ENCODE measurements around the gene NCOR1. TPM values are rescaled to one million over a fixed set of nuclear protein-coding genes. Genes with fewer than 3 reads are reported as not detected.

Gene NCOR1
- total RNA-seq, 1 experiment from 2014 or later: 127 TPM

GRCh38 chr17:16091773-16092172, 123.6 kb downstream of the NCOR1 start:
- no peak overlapping the region for H3K4me2 ChIP-seq (ENCODE audit: low read length)
- H3K27me3 ChIP-seq (ENCODE audit: low read length): no peaks in the 10 kb centered on the region
- TF ChIP-seq EZH2 (IDR thresholded peaks at IDR 0.05; ENCODE audit: low read length, unreplicated experiment) (no peak), EZH2phosphoT487 (IDR thresholded peaks at IDR 0.05; ENCODE audit: borderline replicate concordance, low read length) (no peak)
- TF ChIP-seq, protein P1, sequence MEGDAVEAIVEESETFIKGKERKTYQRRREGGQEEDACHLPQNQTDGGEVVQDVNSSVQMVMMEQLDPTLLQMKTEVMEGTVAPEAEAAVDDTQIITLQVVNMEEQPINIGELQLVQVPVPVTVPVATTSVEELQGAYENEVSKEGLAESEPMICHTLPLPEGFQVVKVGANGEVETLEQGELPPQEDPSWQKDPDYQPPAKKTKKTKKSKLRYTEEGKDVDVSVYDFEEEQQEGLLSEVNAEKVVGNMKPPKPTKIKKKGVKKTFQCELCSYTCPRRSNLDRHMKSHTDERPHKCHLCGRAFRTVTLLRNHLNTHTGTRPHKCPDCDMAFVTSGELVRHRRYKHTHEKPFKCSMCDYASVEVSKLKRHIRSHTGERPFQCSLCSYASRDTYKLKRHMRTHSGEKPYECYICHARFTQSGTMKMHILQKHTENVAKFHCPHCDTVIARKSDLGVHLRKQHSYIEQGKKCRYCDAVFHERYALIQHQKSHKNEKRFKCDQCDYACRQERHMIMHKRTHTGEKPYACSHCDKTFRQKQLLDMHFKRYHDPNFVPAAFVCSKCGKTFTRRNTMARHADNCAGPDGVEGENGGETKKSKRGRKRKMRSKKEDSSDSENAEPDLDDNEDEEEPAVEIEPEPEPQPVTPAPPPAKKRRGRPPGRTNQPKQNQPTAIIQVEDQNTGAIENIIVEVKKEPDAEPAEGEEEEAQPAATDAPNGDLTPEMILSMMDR (conservative IDR thresholded peaks at IDR 0.05; ENCODE audit: low read depth, low read length): no peak
- H3K36me3 ChIP-seq (ENCODE audit: low read depth, low read length): peaks cover 6% of the 10 kb centered on the region; the same call in 1 of the 2 replicates
- H3K4me3 ChIP-seq (ENCODE audit: low read length): no peak overlapping the region
- H2AFZ ChIP-seq (ENCODE audit: low read length): no peak overlapping the region
- no peak overlapping the region for H3K27ac ChIP-seq (ENCODE audit: low read length)
- H3F3A ChIP-seq (ENCODE audit: low read length, unreplicated experiment): no peaks in the 10 kb centered on the region
- no peaks in the 10 kb centered on the region for H3K9me3 ChIP-seq (ENCODE audit: low read length)
- H3K9me2 ChIP-seq (replicated peaks; ENCODE audit: low read length): no peaks in the 10 kb centered on the region
- DNase-seq: no peak
- no TSS peak for BruUV-seq (replicated peaks)
- H3K79me2 ChIP-seq (ENCODE audit: low read length): no peaks in the 10 kb centered on the region
- ATAC-seq: no peak
- no peak overlapping the region for H3K9ac ChIP-seq (ENCODE audit: low read length)
- intact Hi-C loops (cut with micrococcal nuclease): no loop called here
- CTCF ChIA-PET: no interaction called here
- POLR2A ChIA-PET (ENCODE audit: unreplicated experiment): no interaction called here
- no peaks in the 10 kb centered on the region for H3K4me1 ChIP-seq (ENCODE audit: insufficient read depth, low read length)
- no peaks in the 10 kb centered on the region for H4K20me1 ChIP-seq (ENCODE audit: low read length)

- intact Hi-C loops (cut with micrococcal nuclease): no loop called here
- Histone ChIP-seq H3K4me1 (ENCODE audit: insufficient read depth, low read length) (peaks cover 10% of the 10 kb centered on the region), H3K36me3 (ENCODE audit: low read depth, low read length) (peaks cover 25% of the 10 kb centered on the region; the same call in 1 of the 2 replicates), H3K9me3 (ENCODE audit: low read length) (no peaks in the 10 kb centered on the region), H3F3A (ENCODE audit: low read length, unreplicated experiment) (no peaks in the 10 kb centered on the region), H2AFZ (ENCODE audit: low read length) (no peak overlapping the region), H3K4me3 (ENCODE audit: low read length) (no peak overlapping the region), H3K4me2 (ENCODE audit: low read length) (no peak overlapping the region), H3K79me2 (ENCODE audit: low read length) (0 out of 2 replicates have a peak, but pooled peaks cover 6% of the 10 kb centered on the region), H3K9me2 (replicated peaks; ENCODE audit: low read length) (no peaks in the 10 kb centered on the region), H3K9ac (ENCODE audit: low read length) (no peak overlapping the region), H3K27me3 (ENCODE audit: low read length) (no peaks in the 10 kb centered on the region), H3K27ac (ENCODE audit: low read length) (no peak overlapping the region), H4K20me1 (ENCODE audit: low read length) (no peaks in the 10 kb centered on the region)
- ChIA-PET CTCF (no interaction called here), POLR2A (ENCODE audit: unreplicated experiment) (no interaction called here)
- DNase-seq (no peak), ATAC-seq (no peak)
- BruUV-seq (replicated peaks): no TSS peak
- TF ChIP-seq EZH2phosphoT487 (IDR thresholded peaks at IDR 0.05; ENCODE audit: borderline replicate concordance, low read length) (no peak), EZH2 (IDR thresholded peaks at IDR 0.05; ENCODE audit: low read length, unreplicated experiment) (no peak)
- TF ChIP-seq, protein P1 (conservative IDR thresholded peaks at IDR 0.05; ENCODE audit: low read depth, low read length): no peak
These were observed 128.4 kb downstream of the NCOR1 start for GRCh38 chr17:16086957-16087356.

- H3K4me3 ChIP-seq (ENCODE audit: low read length): no peak overlapping the region
- ChIA-PET POLR2A (ENCODE audit: unreplicated experiment) (no interaction called here), CTCF (no interaction called here)
- H3K9ac ChIP-seq (ENCODE audit: low read length): no peak overlapping the region
- H3K36me3 ChIP-seq (ENCODE audit: low read depth, low read length): peaks cover 26% of the 10 kb centered on the region; the same call in 1 of the 2 replicates
- H3F3A ChIP-seq (ENCODE audit: low read length, unreplicated experiment): no peaks in the 10 kb centered on the region
- ATAC-seq: peak; percentile 78
- no peaks in the 10 kb centered on the region for H3K9me2 ChIP-seq (replicated peaks; ENCODE audit: low read length)
- 0 out of 2 replicates have a peak overlapping the region, but pooled peaks have one; percentile 0 for H3K4me2 ChIP-seq (ENCODE audit: low read length)
- H3K79me2 ChIP-seq (ENCODE audit: low read length): 0 out of 2 replicates have a peak, but pooled peaks cover 6% of the 10 kb centered on the region
- no peaks in the 10 kb centered on the region for H3K9me3 ChIP-seq (ENCODE audit: low read length)
- H2AFZ ChIP-seq (ENCODE audit: low read length): no peak overlapping the region
- peak; percentile 57 for DNase-seq
- H4K20me1 ChIP-seq (ENCODE audit: low read length): no peaks in the 10 kb centered on the region
- TF ChIP-seq EZH2phosphoT487 (IDR thresholded peaks at IDR 0.05; ENCODE audit: borderline replicate concordance, low read length) (no peak), EZH2 (IDR thresholded peaks at IDR 0.05; ENCODE audit: low read length, unreplicated experiment) (no peak)
- TF ChIP-seq, protein P1 (conservative IDR thresholded peaks at IDR 0.05; ENCODE audit: low read depth, low read length): no peak
- intact Hi-C loops (cut with micrococcal nuclease): no loop called here
- H3K4me1 ChIP-seq (ENCODE audit: insufficient read depth, low read length): peaks cover 10% of the 10 kb centered on the region
- H3K27me3 ChIP-seq (ENCODE audit: low read length): no peaks in the 10 kb centered on the region
- no TSS peak for BruUV-seq (replicated peaks)
- H3K27ac ChIP-seq (ENCODE audit: low read length): peak overlapping the region; percentile 23
These were observed 130.2 kb downstream of the NCOR1 start for GRCh38 chr17:16085066-16085699.

All from PC-3 (cell line).